H9 (cell line): Measurements from ENCODE around the gene MRTFB. TPM values are rescaled to one million over a fixed set of nuclear protein-coding genes. Genes with fewer than 3 reads are reported as not detected.

ENCODE experiments used
- DNase-seq: peaks from one replicate; pipeline ENCODE4 v3.0.0-alpha.2; 2017
- H2AFZ ChIP-seq: one replicate; pipeline ENCODE4 v1.6.1; 2013; ENCODE audit warnings: mild to moderate bottlenecking, low read length, control low read depth, moderate library complexity
- H2AK5ac ChIP-seq: 2 replicates; pipeline ENCODE4 v1.6.1; 2013; ENCODE audit warnings: low read length, control low read depth, mixed read lengths; ENCODE audit not compliant: insufficient read length
- H2BK120ac ChIP-seq: one replicate; pipeline ENCODE4 v1.6.1; 2013; ENCODE audit warnings: low read depth, mild to moderate bottlenecking, low read length, control low read depth, inconsistent platforms; ENCODE audit not compliant: poor library complexity, severe bottlenecking
- H2BK12ac ChIP-seq: 2 replicates; pipeline ENCODE4 v1.6.1; 2013; ENCODE audit warnings: low read length, control low read depth, mixed read lengths, low read depth; ENCODE audit not compliant: insufficient read length
- H2BK15ac ChIP-seq: 2 replicates; pipeline ENCODE4 v1.6.1; 2013; ENCODE audit warnings: low read depth, low read length, control low read depth
- H2BK20ac ChIP-seq: one replicate; pipeline ENCODE4 v1.6.1; 2013; ENCODE audit warnings: low read depth, mild to moderate bottlenecking, low read length, control low read depth, inconsistent platforms; ENCODE audit not compliant: poor library complexity, severe bottlenecking
- H2BK5ac ChIP-seq: 2 replicates; pipeline ENCODE4 v1.6.1; 2013; ENCODE audit warnings: low read length, control low read depth, mixed read lengths; ENCODE audit not compliant: insufficient read length
- H3K14ac ChIP-seq: 2 replicates; pipeline ENCODE4 v1.6.1; 2013; ENCODE audit warnings: low read length, control low read depth; ENCODE audit not compliant: insufficient read depth
- H3K18ac ChIP-seq: 2 replicates; pipeline ENCODE4 v1.6.1; 2013; ENCODE audit warnings: low read depth, mild to moderate bottlenecking, mixed read lengths, low read length, control low read depth; ENCODE audit not compliant: insufficient read length
- H3K23ac ChIP-seq: 2 replicates; pipeline ENCODE4 v1.6.1; 2013; ENCODE audit warnings: low read length, control low read depth, mixed read lengths, low read depth; ENCODE audit not compliant: insufficient read length
- H3K23me2 ChIP-seq: 2 replicates; pipeline ENCODE4 v1.6.1; 2013; ENCODE audit warnings: low read depth, mild to moderate bottlenecking, mixed read lengths, low read length, control low read depth; ENCODE audit not compliant: insufficient read length, poor library complexity, severe bottlenecking
- H3K27ac ChIP-seq: 2 replicates; pipeline ENCODE4 v1.5.1; 2013; ENCODE audit warnings: low read length, control low read depth, mixed read lengths, low read depth; ENCODE audit not compliant: insufficient read length
- H3K27me3 ChIP-seq: 2 replicates; pipeline ENCODE4 v1.6.1; 2013; ENCODE audit warnings: low read length, control low read depth, inconsistent platforms; ENCODE audit not compliant: insufficient read depth
- H3K4ac ChIP-seq: 2 replicates; pipeline ENCODE4 v1.6.1; 2013; ENCODE audit warnings: low read depth, mild to moderate bottlenecking, control low read depth, inconsistent platforms, low read length, moderate library complexity
- H3K4me1 ChIP-seq: 2 replicates; pipeline ENCODE4 v1.6.1; 2013; ENCODE audit warnings: low read length, control low read depth, inconsistent platforms; ENCODE audit not compliant: insufficient read depth
- H3K4me2 ChIP-seq: 2 replicates; pipeline ENCODE4 v1.6.1; 2013; ENCODE audit warnings: low read length, control low read depth, mixed read lengths; ENCODE audit not compliant: insufficient read length, insufficient read depth
- H3K56ac ChIP-seq: 2 replicates; pipeline ENCODE4 v1.6.1; 2013; ENCODE audit warnings: low read depth, mild to moderate bottlenecking, mixed read lengths, low read length, control low read depth; ENCODE audit not compliant: insufficient read length
- H3K79me1 ChIP-seq: 2 replicates; pipeline ENCODE4 v1.6.1; 2013; ENCODE audit warnings: low read depth, mild to moderate bottlenecking, moderate library complexity, low read length, control low read depth, inconsistent platforms; ENCODE audit not compliant: insufficient read depth, poor library complexity, severe bottlenecking
- H3K79me2 ChIP-seq: 2 replicates; pipeline ENCODE4 v1.6.1; 2013; ENCODE audit warnings: low read length, control low read depth, inconsistent platforms; ENCODE audit not compliant: insufficient read depth
- H3K9ac ChIP-seq: 2 replicates; pipeline ENCODE4 v1.6.1; 2013; ENCODE audit warnings: low read length, control low read depth, mixed read lengths; ENCODE audit not compliant: insufficient read length; ENCODE audit errors: extremely low read depth
- H3K9me3 ChIP-seq: one replicate; pipeline ENCODE4 v1.6.1; 2013; ENCODE audit warnings: low read depth, low read length, inconsistent platforms; ENCODE audit not compliant: control insufficient read depth
- H3T11ph ChIP-seq: one replicate; pipeline ENCODE4 v1.6.1; 2013; ENCODE audit warnings: mild to moderate bottlenecking, low read length, control low read depth, inconsistent platforms
- H4K20me1 ChIP-seq: one replicate; pipeline ENCODE4 v1.6.1; 2013; ENCODE audit not compliant: control insufficient read depth, insufficient read length, insufficient read depth
- H4K5ac ChIP-seq: 2 replicates; pipeline ENCODE4 v1.6.1; 2013; ENCODE audit warnings: low read depth, mild to moderate bottlenecking, mixed read lengths, low read length, control low read depth; ENCODE audit not compliant: insufficient read length
- H4K8ac ChIP-seq: replicated peaks from 2 replicates; pipeline ENCODE4 v1.6.1; 2013; ENCODE audit warnings: low read length, control low read depth, mixed read lengths, low read depth; ENCODE audit not compliant: insufficient read length
- H4K91ac ChIP-seq: 2 replicates; pipeline ENCODE4 v1.6.1; 2013; ENCODE audit warnings: low read depth, mild to moderate bottlenecking, moderate library complexity, mixed read lengths, low read length, control low read depth; ENCODE audit not compliant: insufficient read length
- H3K27ac Mint-ChIP-seq, 3 experiments: 2 replicates in 2 of 3; 3 replicates in 1 of 3; pipeline ENCODE4 v1.8.0; 2020 to 2021; ENCODE audit warnings: mixed read lengths in 3 of 3, mild to moderate bottlenecking in 1 of 3, moderate library complexity in 1 of 3
- H3K27me3 Mint-ChIP-seq: 2 replicates; pipeline ENCODE4 v1.8.0; 2021; ENCODE audit warnings: low read depth, mild to moderate bottlenecking, moderate library complexity, mixed read lengths
- H3K36me3 Mint-ChIP-seq, 3 experiments: 2 replicates in 2 of 3; 3 replicates in 1 of 3; pipeline ENCODE4 v1.8.0; 2020 to 2021; ENCODE audit warnings: low read depth in 3 of 3, mixed read lengths in 3 of 3; ENCODE audit not compliant: insufficient read depth in 1 of 3
- H3K4me1 Mint-ChIP-seq, 2 experiments: 2 replicates each; pipeline ENCODE4 v1.8.0; 2020; ENCODE audit warnings: mixed read lengths in 2 of 2
- H3K4me3 Mint-ChIP-seq, 2 experiments: 2 replicates in 1 of 2; 3 replicates in 1 of 2; pipeline ENCODE4 v1.8.0; 2020 to 2021; ENCODE audit warnings: mild to moderate bottlenecking in 2 of 2, mixed read lengths in 2 of 2, moderate library complexity in 1 of 2
- H3K9me3 Mint-ChIP-seq, 2 experiments: 2 replicates in 1 of 2; 3 replicates in 1 of 2; pipeline ENCODE4 v1.8.0; 2020; ENCODE audit warnings: mild to moderate bottlenecking in 2 of 2, mixed read lengths in 2 of 2, moderate library complexity in 1 of 2
- CTCF ChIP-seq: fragments of 200-600 bp; sonication (generic); conservative IDR thresholded peaks from 3 replicates; pipeline ENCODE4 v1.8.0; 2021; ENCODE audit warnings: antibody characterized with exemption, mild to moderate bottlenecking
- WGBS: extraction: QIAGEN DNeasy Blood & Tissue Kit; methylation state at CpG from one replicate; pipeline ENCODE4 v1.1.7; 2013; ENCODE audit warnings: missing lambda C conversion rate, low lambda C conversion rate, mixed read lengths; ENCODE audit not compliant: insufficient read length; ENCODE audit errors: extremely low coverage; 5-methylcytosine and 5-hydroxymethylcytosine counted together
- total RNA-seq: library from RNA; stranded (reverse); gene quantifications from 2 replicates; pipeline ENCODE4 v1.2.1, GENCODE V29; 2021

MRTFB gene
- total RNA-seq, 1 experiment from 2014 or later: 29.9 TPM

- TF ChIP-seq CTCF: no peak
- H2BK12ac ChIP-seq: no peak overlapping the region
- H2AK5ac ChIP-seq: no peak overlapping the region
- H3K23ac ChIP-seq: no peak overlapping the region
- Mint-ChIP-seq H3K4me1 (no peaks in the 10 kb centered on the region), H3K36me3 (peaks cover 40 to 57% (median 57%) of the 10 kb centered on the region in 3 experiments), H3K27ac (no peak overlapping the region), H3K4me3 (no peak overlapping the region), H3K27me3 (no peaks in the 10 kb centered on the region), H3K9me3 (peaks cover 2 to 4% of the 10 kb centered on the region in 2 experiments; a peak in 3 of 5 replicates)
- no peak overlapping the region for H4K5ac ChIP-seq
- no peaks in the 10 kb centered on the region for H3K9me3 ChIP-seq
- H3K27me3 ChIP-seq: no peaks in the 10 kb centered on the region
- H3K23me2 ChIP-seq: no peaks in the 10 kb centered on the region
- no peak overlapping the region for H3K27ac ChIP-seq
- DNase-seq: no peak
- H4K91ac ChIP-seq: no peak overlapping the region
- no peak overlapping the region for H3K9ac ChIP-seq
- no peak overlapping the region for H3K4ac ChIP-seq
- no peak overlapping the region for H2BK5ac ChIP-seq
- H2BK20ac ChIP-seq: no peak overlapping the region
- no peak overlapping the region for H4K8ac ChIP-seq
- H4K20me1 ChIP-seq: no peaks in the 10 kb centered on the region
- H3K14ac ChIP-seq: no peak overlapping the region
- H2BK15ac ChIP-seq: no peak overlapping the region
- no peak overlapping the region for H3K56ac ChIP-seq
- H3T11ph ChIP-seq: no peak overlapping the region
- H3K79me2 ChIP-seq: no peaks in the 10 kb centered on the region
- no CpG with 5 or more reads among the region's 3 CpGs for WGBS
- H2AFZ ChIP-seq: no peak overlapping the region
- no peak overlapping the region for H3K18ac ChIP-seq
- H3K4me2 ChIP-seq: no peak overlapping the region
- H3K4me1 ChIP-seq: no peaks in the 10 kb centered on the region
- H2BK120ac ChIP-seq: no peak overlapping the region
- no peaks in the 10 kb centered on the region for H3K79me1 ChIP-seq
Measured at GRCh38 chr16:14225457-14225856, 154.3 kb downstream of the MRTFB start.
